DMS79 (cell line): ENCODE results near the gene MCF2L2.
A peak's percentile ranks its signal among the peaks of the same experiment; 100 is the strongest.
"Not testable (repeated sequence)": the region's sequence is repeated elsewhere in the genome, so short reads cannot be mapped to it uniquely, and the experiment has no call there.

Experiments used
- DNase-seq: peaks from one replicate; lab custom pipeline; 2025; lab: John Stamatoyannopoulos, UW

The MCF2L2 gene, protein sequence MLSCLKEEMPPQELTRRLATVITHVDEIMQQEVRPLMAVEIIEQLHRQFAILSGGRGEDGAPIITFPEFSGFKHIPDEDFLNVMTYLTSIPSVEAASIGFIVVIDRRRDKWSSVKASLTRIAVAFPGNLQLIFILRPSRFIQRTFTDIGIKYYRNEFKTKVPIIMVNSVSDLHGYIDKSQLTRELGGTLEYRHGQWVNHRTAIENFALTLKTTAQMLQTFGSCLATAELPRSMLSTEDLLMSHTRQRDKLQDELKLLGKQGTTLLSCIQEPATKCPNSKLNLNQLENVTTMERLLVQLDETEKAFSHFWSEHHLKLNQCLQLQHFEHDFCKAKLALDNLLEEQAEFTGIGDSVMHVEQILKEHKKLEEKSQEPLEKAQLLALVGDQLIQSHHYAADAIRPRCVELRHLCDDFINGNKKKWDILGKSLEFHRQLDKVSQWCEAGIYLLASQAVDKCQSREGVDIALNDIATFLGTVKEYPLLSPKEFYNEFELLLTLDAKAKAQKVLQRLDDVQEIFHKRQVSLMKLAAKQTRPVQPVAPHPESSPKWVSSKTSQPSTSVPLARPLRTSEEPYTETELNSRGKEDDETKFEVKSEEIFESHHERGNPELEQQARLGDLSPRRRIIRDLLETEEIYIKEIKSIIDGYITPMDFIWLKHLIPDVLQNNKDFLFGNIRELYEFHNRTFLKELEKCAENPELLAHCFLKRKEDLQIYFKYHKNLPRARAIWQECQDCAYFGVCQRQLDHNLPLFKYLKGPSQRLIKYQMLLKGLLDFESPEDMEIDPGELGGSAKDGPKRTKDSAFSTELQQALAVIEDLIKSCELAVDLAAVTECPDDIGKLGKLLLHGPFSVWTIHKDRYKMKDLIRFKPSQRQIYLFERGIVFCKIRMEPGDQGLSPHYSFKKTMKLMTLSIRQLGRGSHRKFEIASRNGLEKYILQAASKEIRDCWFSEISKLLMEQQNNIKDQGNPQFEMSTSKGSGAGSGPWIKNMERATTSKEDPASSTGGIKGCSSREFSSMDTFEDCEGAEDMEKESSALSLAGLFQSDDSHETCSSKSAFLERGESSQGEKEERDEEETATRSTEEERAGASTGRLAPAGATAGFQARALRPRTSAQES

GRCh38 chr3:183428447-183429211 lies at the start of gene MCF2L2:
MCF2L2 (minus strand) TSS chr3:183428619; CDS start chr3:183427977, 642 bp downstream.
- peak; percentile 31 for DNase-seq

- peak; percentile 61 for DNase-seq
These were observed 49.5 kb upstream of the MCF2L2 start for GRCh38 chr3:183477801-183478456.

DNA sequence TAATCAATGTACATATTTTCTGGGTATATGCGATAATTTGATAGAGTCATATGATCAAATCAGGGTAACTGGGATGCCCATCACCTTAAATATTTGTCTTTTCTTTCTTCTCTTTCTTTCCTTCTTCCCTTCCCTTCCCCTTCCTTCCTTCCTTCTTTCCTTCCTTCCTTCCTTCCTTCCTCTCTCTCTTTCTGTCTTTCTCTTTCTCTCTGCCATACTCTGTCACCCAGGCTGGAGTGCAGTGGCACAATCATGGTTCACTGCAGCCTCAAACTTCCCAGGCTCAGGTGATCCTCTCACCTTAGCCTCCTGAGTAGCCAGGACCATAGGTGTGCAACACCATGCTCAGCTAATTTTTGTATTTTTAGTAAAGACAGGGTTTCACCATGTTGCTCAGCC lies 47.3 kb upstream of the MCF2L2 start:
- not testable (repeated sequence) for DNase-seq

DNA sequence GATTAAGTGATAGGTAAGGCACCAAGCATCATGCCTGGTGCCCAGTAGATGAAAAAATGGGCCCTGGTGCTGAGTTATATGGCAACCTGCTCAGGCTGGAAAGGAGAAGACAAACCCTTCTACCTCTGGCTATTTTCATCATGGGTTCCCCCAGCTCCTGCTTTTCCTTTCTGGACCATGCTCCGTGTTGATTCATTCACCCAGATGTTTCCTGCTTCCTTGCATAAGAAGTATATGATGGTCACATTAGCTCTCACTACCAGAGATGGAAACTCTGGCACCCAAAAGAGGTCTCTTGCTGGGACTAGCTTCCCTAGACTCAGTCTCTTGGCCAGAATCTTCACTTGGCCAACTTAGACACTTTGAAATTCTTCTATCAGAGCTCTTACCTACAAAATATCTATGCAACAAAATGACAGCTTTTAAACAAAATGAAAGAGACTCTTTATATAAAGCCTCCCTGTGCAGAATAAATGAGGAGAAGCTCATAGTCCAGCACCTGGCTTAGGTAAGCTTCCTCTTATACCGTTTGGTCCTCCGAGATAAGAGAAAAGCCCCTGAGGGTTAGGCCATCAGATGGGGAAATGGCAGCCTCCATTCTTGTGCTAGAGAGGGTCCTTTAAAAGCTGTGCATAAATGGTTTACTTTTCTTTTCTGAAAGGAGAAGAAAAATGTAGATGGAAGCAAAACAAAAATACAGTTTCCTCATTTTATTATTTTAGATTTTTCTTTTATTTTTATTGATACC lies 46.8 kb upstream of the MCF2L2 start:
- no peak for DNase-seq

DNA sequence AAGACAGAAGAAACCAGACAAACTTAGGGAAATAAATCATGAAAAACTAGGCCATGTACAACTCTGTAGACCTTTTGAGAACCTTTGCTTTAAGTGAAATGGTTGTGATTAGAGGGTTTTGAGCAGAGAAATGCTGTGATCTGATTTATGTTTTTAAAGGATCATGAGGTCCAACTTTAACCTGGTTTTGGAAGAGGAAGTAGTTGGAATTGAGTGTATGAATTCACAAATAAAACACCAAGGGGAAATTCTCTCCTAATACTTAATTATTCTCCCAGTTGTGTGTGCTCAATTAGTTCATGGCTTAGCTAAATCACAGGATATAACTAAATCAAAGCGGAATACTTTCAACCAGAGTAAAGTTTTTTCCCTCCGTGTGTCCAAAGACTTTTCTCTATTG lies 45.5 kb upstream of the MCF2L2 start:
- no peak for DNase-seq

GRCh38 chr3:183472155-183472554 lies 43.7 kb upstream of the MCF2L2 start:
- DNase-seq = no peak

DNA sequence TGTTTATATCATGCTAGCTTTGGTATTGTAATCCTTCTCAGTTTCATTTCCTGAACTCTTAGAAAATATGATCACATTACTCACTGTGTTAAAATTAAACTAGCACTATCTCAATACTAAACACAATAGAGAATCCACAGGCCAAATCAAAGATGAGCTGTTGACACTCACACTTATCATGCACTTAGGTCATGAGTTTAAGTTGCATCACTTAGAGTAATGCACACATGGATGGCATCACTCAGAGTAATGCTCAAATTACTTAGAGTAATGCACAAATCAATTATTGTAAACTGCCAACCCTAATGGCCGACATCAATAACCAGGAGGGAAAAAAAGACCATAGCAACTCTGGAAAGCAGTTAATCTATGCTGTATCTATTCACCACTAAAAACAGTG lies 40.0 kb upstream of the MCF2L2 start:
- DNase-seq = no peak

GRCh38 chr3:183466575-183466974 lies 38.2 kb upstream of the MCF2L2 start:
- no peak for DNase-seq

DNA sequence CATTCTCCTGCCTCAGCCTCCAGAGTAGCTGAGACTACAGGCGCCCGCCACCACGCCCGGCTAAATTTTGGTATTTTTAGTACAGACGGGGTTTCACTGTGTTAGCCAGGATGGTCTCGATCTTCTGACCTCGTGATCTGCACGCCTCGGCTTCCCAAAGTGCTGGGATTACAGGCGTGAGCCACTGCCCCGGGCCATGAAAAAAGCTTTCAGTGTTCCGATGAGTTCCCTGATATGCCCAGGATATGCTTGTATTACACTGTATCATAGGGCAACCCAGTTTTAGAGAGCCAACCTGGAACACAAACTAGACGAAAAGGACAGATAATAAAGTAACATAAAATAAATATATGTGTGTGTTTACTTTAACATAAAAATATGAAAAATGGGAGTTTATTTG lies 37.3 kb upstream of the MCF2L2 start:
- not testable (repeated sequence) for DNase-seq

DNA sequence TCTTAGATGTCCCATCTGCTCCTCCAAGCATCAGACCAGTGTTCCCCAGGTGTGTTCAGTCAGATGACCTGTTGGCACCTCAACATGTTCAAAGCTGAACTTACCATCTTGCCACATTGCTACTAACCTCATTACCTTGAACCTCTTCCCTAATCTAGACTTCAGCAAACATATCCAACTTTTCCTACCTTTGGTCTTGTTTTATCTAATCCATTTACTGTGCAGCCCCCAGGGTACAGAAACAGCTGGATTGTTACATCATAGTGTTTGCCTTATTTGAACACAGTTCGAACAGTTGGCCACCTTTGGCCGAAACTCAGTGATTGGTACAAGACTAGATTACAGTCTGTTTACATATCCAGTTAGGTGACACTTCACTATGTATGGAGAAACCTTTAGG lies 36.1 kb upstream of the MCF2L2 start:
- no peak for DNase-seq

GRCh38 chr3:183460081-183461055 lies 31.9 kb upstream of the MCF2L2 start:
- no peak for DNase-seq

DNA sequence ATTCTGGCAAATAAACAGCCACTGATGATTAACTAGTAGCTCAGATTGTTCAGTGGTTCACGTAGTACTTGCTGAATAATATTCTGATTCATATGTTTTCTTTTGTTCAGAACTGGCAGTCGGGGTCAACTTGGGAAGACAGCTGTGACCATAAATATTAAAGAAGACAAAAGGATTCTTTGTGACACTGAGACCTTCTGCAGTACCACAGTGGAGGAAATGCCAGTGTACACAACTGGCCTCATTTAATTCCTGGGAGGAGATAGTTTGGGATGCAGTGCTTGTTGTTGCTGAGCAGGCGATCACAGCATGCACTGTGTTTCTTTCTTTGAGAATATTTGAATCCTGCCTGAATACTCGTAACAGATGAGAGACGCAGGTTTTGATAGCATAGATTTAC lies 26.7 kb upstream of the MCF2L2 start:
- DNase-seq = no peak

- DNase-seq = no peak
These were observed 25.6 kb upstream of the MCF2L2 start for GRCh38 chr3:183454064-183454463.

DNA sequence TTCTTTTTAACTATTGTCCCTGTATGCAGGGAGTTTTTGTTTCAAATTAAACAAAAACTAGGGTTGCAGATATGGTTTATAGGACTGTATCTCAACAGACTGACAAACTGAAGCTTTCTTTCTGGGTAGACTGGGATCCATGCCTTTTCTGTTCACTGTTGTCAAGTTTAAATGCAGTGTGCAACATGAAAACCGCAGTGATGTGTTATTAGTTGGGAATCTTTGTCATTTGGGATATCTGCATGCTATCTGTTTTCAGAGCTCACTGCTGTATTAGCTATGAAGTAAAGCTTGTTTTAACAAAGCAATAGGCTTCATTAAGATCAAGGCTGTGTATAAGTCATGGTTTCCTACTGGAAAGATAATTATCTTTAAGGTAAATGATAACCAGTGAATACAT lies 21.4 kb upstream of the MCF2L2 start:
- DNase-seq = no peak

DNA sequence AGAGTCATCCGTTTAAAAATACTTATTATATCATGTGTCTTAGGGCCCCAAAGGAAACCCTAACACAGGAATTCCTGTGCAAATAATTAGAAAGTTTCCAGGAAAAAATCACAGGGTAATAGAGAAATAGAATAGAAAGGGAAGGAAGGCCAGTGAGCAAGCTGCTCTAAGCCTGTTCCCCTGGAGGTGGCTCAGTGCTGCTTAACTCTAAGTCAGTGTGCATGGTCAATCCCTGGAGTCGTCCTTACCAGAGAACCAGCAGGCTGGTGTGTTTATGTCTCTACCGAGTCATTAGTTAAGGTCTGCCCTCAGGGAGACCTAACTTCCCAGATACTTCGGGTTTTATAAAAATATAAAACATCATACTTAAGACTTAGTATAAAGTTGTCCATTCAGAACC lies 21.0 kb upstream of the MCF2L2 start:
- DNase-seq = no peak

DNA sequence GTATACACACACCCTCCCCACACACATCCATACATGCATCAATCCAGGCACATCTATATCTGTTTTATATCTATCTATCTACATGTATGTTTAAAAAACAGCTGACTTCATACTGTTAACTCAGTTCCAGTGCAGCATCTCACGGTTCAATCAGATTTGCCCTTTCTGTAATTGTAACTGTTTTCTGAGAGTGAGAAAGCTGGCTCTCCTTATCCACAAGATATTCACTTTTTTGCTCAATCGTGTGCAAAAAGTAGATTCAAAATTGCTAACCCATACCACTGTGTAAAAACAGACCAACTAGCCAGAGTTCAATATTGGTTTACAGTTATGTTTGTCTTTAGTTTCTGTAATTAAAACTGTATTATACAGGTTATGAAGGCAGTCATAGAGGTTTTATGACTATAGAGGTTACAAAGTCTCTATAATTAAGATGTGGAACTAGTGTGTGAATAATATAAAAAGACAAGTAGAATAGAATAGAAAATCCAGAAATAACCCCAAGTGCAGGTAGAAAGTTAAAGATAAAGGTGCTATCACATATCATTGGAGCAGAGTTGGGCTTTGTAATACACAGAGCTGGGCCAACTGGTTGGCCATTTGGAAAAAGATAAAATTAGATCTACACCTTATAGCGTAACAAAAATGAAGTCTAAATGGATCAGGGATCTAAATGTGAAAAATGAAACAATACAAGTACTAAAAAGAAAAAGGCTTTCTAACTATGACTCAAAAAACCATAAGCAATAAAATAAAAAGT lies 20.1 kb upstream of the MCF2L2 start:
- DNase-seq = no peak

DNA sequence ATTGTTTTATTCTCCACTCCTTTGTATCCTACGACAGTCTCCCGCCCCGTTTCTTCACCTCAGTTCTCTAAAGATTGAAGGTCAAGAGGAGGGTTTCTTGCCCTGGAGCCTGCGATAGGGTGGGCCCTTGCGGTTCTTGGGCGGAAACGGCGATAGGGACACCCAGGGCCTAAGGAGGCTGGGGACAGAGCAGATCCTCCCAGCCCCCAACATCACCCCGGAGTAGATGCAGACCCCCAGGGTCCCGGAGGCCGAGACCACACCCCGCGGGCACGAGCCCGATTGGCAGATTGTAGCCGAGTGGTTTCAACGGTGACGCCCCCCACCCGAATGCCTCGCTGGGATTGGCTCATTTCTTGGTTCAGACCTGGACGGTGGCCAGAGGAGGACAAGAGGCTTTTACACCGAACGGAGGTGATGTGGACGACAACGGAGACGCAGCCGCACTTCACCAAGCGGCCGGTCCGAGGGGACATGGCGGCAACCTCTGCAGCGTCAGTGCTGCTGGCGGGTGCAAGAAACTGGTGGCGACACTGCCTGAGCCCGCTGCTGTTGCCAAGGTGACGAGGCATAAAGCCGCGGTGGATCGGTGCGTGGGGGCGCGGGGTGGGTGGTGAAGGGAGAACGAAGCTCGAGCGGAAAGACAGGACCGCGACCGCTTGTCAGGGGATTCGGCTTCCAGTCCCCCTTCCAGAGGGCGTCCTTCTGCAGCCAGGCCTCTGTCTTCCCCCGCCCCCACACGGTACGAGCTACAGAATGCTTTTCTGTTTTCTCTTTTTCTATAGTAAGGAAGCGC lies 19.0 kb upstream of the MCF2L2 start:
- peak; percentile 96 for DNase-seq

DNA sequence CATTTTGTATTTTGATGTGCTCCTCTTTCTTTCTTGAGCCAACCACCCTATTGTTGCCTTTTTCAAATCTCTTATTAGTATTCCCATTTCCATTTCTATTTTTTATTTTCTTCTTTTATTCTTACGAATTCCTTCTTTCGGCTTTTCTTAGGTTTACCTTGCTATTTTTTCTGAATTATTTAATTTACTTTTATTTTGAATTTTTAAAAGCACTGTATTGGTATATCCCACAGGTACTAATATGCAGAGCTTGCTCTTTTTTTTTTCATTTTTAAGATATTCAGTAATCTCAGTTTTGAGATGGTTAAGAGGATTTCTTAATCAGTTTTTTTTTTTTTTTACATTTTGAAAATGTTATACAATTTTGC lies 18.4 kb upstream of the MCF2L2 start:
- no peak for DNase-seq
